Measurements from ENCODE around the gene ACKR1.

ACKR1 gene

GRCh38 chr1:159222075-159222865, 17.6 kb downstream of the ACKR1 start:
- no peak for DNase-seq (ENCODE audit: low spot score)

GRCh38 chr1:159223004-159223403, 18.3 kb downstream of the ACKR1 start:
- DNase-seq (ENCODE audit: low spot score): no peak

GRCh38 chr1:159228554-159228953, 23.9 kb downstream of the ACKR1 start:
- DNase-seq (ENCODE audit: low spot score): no peak

GRCh38 chr1:159229260-159229885, 24.7 kb downstream of the ACKR1 start:
- DNase-seq (ENCODE audit: low spot score): no peak

GRCh38 chr1:159229896-159230295, 25.2 kb downstream of the ACKR1 start:
- DNase-seq (ENCODE audit: low spot score): no peak

- DNase-seq (ENCODE audit: low spot score): no peak
Measured at GRCh38 chr1:159239551-159240220, 35.0 kb downstream of the ACKR1 start.

GRCh38 chr1:159247266-159247665, 42.6 kb downstream of the ACKR1 start:
- DNase-seq (ENCODE audit: low spot score): no peak

GRCh38 chr1:159248311-159248710, 43.6 kb downstream of the ACKR1 start:
- DNase-seq (ENCODE audit: low spot score): no peak

GRCh38 chr1:159250638-159251216, 46.1 kb downstream of the ACKR1 start:
- DNase-seq (ENCODE audit: low spot score): no peak
